Measurements from ENCODE around the gene TWNK.

TWNK gene

GRCh38 chr10:100986952-100987684, at the start of gene TWNK, which contains the start of gene MRPL43:
Gene TWNK (plus strand): TSS chr10:100987543. CDS start chr10:100988211, 668 bp downstream.
Gene MRPL43 (minus strand): TSS chr10:100987497. CDS start chr10:100987443, 54 bp downstream.
- no peak for DNase-seq

GRCh38 chr10:100939763-100940344, 47.5 kb upstream of the TWNK start:
- no peak for DNase-seq

GRCh38 chr10:100942229-100942628, 45.1 kb upstream of the TWNK start:
- no peak for DNase-seq

GRCh38 chr10:100943508-100943907, 43.8 kb upstream of the TWNK start:
- DNase-seq: no peak

GRCh38 chr10:100945754-100946153, 41.6 kb upstream of the TWNK start:
- DNase-seq: no peak

GRCh38 chr10:100948916-100949315, 38.4 kb upstream of the TWNK start:
- no peak for DNase-seq

- DNase-seq: no peak
These were observed 27.1 kb upstream of the TWNK start for GRCh38 chr10:100960251-100960650.

- no peak for DNase-seq
These were observed 24.8 kb upstream of the TWNK start for GRCh38 chr10:100962351-100963080.

GRCh38 chr10:100963826-100964225, 23.5 kb upstream of the TWNK start:
- no peak for DNase-seq

- no peak for DNase-seq
These were observed 21.5 kb upstream of the TWNK start for GRCh38 chr10:100965820-100966219.

GRCh38 chr10:100966887-100967286, 20.5 kb upstream of the TWNK start:
- no peak for DNase-seq

- DNase-seq: no peak
These were observed 20.0 kb upstream of the TWNK start for GRCh38 chr10:100967332-100967731.

GRCh38 chr10:100968062-100968736, 19.1 kb upstream of the TWNK start:
- no peak for DNase-seq

GRCh38 chr10:100968863-100969186, 18.5 kb upstream of the TWNK start:
- DNase-seq: no peak

GRCh38 chr10:100969187-100970075, 17.9 kb upstream of the TWNK start, which contains the start of gene SEMA4G:
Gene SEMA4G (plus strand): TSS chr10:100969504. CDS start chr10:100972913, 3,409 bp downstream.
- no peak for DNase-seq

- no peak for DNase-seq
These were observed 17.0 kb upstream of the TWNK start for GRCh38 chr10:100970076-100970913.

GRCh38 chr10:100970914-100971811, 16.2 kb upstream of the TWNK start:
- no peak for DNase-seq

GRCh38 chr10:100972115-100972903, 15.0 kb upstream of the TWNK start:
- no peak for DNase-seq

GRCh38 chr10:100972904-100973535, 14.3 kb upstream of the TWNK start:
- DNase-seq: no peak
